HepG2 (cell line): ENCODE measurements around the gene SAPCD1. TPM values are rescaled to one million over a fixed set of nuclear protein-coding genes. Genes with fewer than 3 reads are reported as not detected.

ENCODE experiments used
- ATAC-seq: fragments of 200-7000 bp; cut with Tn5 transposase; 3 replicates; pipeline ENCODE4 v1.9.1; 2020; ENCODE audit warnings: mild to moderate bottlenecking, moderate library complexity
- BruUV-seq: library from RNA; stranded (reverse); fragments of 400-500 nt; replicated peaks from 2 replicates; lab custom pipeline; 2021; lab: Mats Ljungman, UMichigan
- CTCF ChIA-PET: fragments of 300-600 bp; formaldehyde crosslinking; extraction: SDS; loops from one replicate; lab custom pipeline; 2021; ENCODE audit warnings: low total read pairs, inconsistent platforms, low intra/inter-chr PET ratio; lab: Yijun Ruan, JAX
- POLR2A ChIA-PET: fragments of 350-600 bp; sonication (Branson Sonifier 250); formaldehyde crosslinking; loops from one replicate; lab custom pipeline; 2020; ENCODE audit warnings: antibody characterized with exemption, inconsistent platforms; lab: Yijun Ruan, JAX
- DNase-seq: peaks from one replicate; pipeline ENCODE4 v3.0.0-alpha.2; 2015; ENCODE audit warnings: low spot score
- FAIRE-seq: peaks from 3 replicates; lab custom pipeline; 2011; peaks lifted over from hg19 to GRCh38; lab: Jason Lieb, UNC
- H2AFZ ChIP-seq: one replicate; pipeline ENCODE4 v1.6.1; 2011; ENCODE audit warnings: low read length, inconsistent platforms
- H3K27ac ChIP-seq: fragments of 300-600 bp; 3 replicates; pipeline ENCODE4 v1.8.0; 2011; ENCODE audit warnings: mixed run types, mild to moderate bottlenecking, mixed read lengths, low read length, inconsistent platforms; ENCODE audit not compliant: insufficient read depth; ENCODE audit errors: extremely low read length
- H3K27me3 ChIP-seq, 2 experiments: fragments of 200-600 bp in 1 of 2; 2 replicates in 1 of 2; 3 replicates in 1 of 2; pipeline versions ENCODE4 v1.6.0 to v1.8.0; 2011; ENCODE audit warnings: low read length in 2 of 2, mild to moderate bottlenecking in 2 of 2, moderate library complexity in 2 of 2, inconsistent platforms in 1 of 2; ENCODE audit not compliant: insufficient read depth in 2 of 2, control insufficient read depth in 1 of 2
- H3K36me3 ChIP-seq, 2 experiments: fragments of 200-600 bp in 1 of 2; replicated peaks in 1 of 2; 2 replicates in 1 of 2; 3 replicates in 1 of 2; pipeline versions ENCODE4 v1.5.1 to v1.8.0; 2011; ENCODE audit warnings: low read length in 2 of 2, inconsistent platforms in 1 of 2; ENCODE audit not compliant: insufficient read depth in 2 of 2, control insufficient read depth in 1 of 2
- H3K4me1 ChIP-seq: 2 replicates; pipeline ENCODE4 v1.5.1; 2012; ENCODE audit warnings: low read length, inconsistent platforms; ENCODE audit not compliant: insufficient read depth
- H3K4me2 ChIP-seq: 2 replicates; pipeline ENCODE4 v1.6.0; 2011; ENCODE audit warnings: low read depth, low read length, inconsistent platforms
- H3K4me3 ChIP-seq, 3 experiments: fragments of 200-600 bp in 1 of 3; sonication (generic), shearing (Covaris generic) in 1 of 3; replicated peaks in 1 of 3; 2 replicates each; pipeline ENCODE4 v1.5.1; 2011 to 2016; ENCODE audit warnings: low read length in 3 of 3, inconsistent platforms in 2 of 3, low read depth in 2 of 3, mild to moderate bottlenecking in 2 of 3, control low read depth in 1 of 3, mixed read lengths in 1 of 3; ENCODE audit not compliant: insufficient read depth in 1 of 3
- H3K79me2 ChIP-seq: one replicate; pipeline ENCODE4 v1.6.1; 2011; ENCODE audit warnings: low read length, inconsistent platforms; ENCODE audit not compliant: insufficient read depth
- H3K9ac ChIP-seq: 2 replicates; pipeline ENCODE4 v1.6.0; 2011; ENCODE audit warnings: mild to moderate bottlenecking, low read depth, low read length, inconsistent platforms; ENCODE audit not compliant: insufficient read depth
- H3K9me3 ChIP-seq: 2 replicates; pipeline ENCODE4 v1.5.1; 2012; ENCODE audit warnings: mild to moderate bottlenecking, low read length
- H4K20me1 ChIP-seq: 2 replicates; pipeline ENCODE4 v1.6.0; 2011; ENCODE audit warnings: inconsistent platforms, mild to moderate bottlenecking, low read length, moderate library complexity; ENCODE audit not compliant: insufficient read depth
- ASH2L ChIP-seq: fragments of 300-600, 200-600 bp; sonication (generic); IDR thresholded peaks from 2 replicates; pipeline ENCODE4 v1.7.0; 2017; ENCODE audit warnings: low read depth, mild to moderate bottlenecking, moderate library complexity, mixed read lengths, low read length; ENCODE audit not compliant: insufficient read length
- KDM2A ChIP-seq: sonication (generic); formaldehyde crosslinking; IDR thresholded peaks from 2 replicates; pipeline ENCODE4 v1.4.0; 2020; ENCODE audit warnings: low read depth, missing genetic modification reagents, borderline replicate concordance
- NFATC3 ChIP-seq: sonication (generic); formaldehyde crosslinking; IDR thresholded peaks from 2 replicates; pipeline ENCODE4 v1.5.1; 2020; ENCODE audit warnings: mild to moderate bottlenecking, missing genetic modification reagents
- SALL2 ChIP-seq: sonication (generic); formaldehyde crosslinking; IDR thresholded peaks from 2 replicates; pipeline ENCODE4 v1.8.1; 2023; ENCODE audit warnings: mild to moderate bottlenecking, missing genetic modification reagents, inconsistent platforms
- SPEN ChIP-seq: sonication (generic); formaldehyde crosslinking; IDR thresholded peaks from 2 replicates; pipeline ENCODE4 v1.5.1; 2020; ENCODE audit warnings: low read depth, mild to moderate bottlenecking, missing genetic modification reagents
- ZBTB4 ChIP-seq: sonication (generic); formaldehyde crosslinking; IDR thresholded peaks from 2 replicates; pipeline ENCODE4 v1.4.0; 2020; ENCODE audit warnings: missing genetic modification reagents, mild to moderate bottlenecking, borderline replicate concordance
- ZFP37 ChIP-seq: sonication (generic); formaldehyde crosslinking; IDR thresholded peaks from 2 replicates; pipeline ENCODE4 v1.4.0; 2020; ENCODE audit warnings: missing genetic modification reagents, borderline replicate concordance
- ZHX1 ChIP-seq: sonication (generic); formaldehyde crosslinking; IDR thresholded peaks from 2 replicates; pipeline ENCODE4 v1.8.1; 2022; ENCODE audit warnings: low read depth, mild to moderate bottlenecking, missing genetic modification reagents
- ZNF280B ChIP-seq: sonication (generic); formaldehyde crosslinking; IDR thresholded peaks from 2 replicates; pipeline ENCODE4 v1.5.0; 2020; ENCODE audit warnings: missing genetic modification reagents, mild to moderate bottlenecking, borderline replicate concordance
- ZNF563 ChIP-seq: sonication (generic); formaldehyde crosslinking; IDR thresholded peaks from 2 replicates; pipeline ENCODE4 v1.8.0; 2022; ENCODE audit warnings: mild to moderate bottlenecking, moderate library complexity, missing genetic modification reagents
- ZNF816 ChIP-seq: sonication (generic); formaldehyde crosslinking; IDR thresholded peaks from 2 replicates; pipeline ENCODE4 v1.8.0; 2022; ENCODE audit warnings: missing genetic modification reagents, mild to moderate bottlenecking, borderline replicate concordance
- ZSCAN5A ChIP-seq: sonication (generic); formaldehyde crosslinking; IDR thresholded peaks from 2 replicates; pipeline ENCODE4 v1.8.0; 2022; ENCODE audit warnings: mild to moderate bottlenecking, missing genetic modification reagents, borderline replicate concordance
- WGBS: methylation state at CpG from one replicate; pipeline ENCODE4 v1.1.6; 2017; ENCODE audit warnings: low lambda C conversion rate; 5-methylcytosine and 5-hydroxymethylcytosine counted together
- in situ Hi-C: cut with HindIII; loops from 2 replicates; pipeline ENCODE4 v1.10.0; 2017; ENCODE audit warnings: low pct_unique_long_range_greater_than_20kb; ENCODE audit not compliant: extremely low pct_ligation_motif_present
- intact Hi-C: fragments of 100-400 bp; cut with micrococcal nuclease; formaldehyde crosslinking; loops from one replicate; pipeline ENCODE4 v1.10.0; 2022; ENCODE audit not compliant: unreplicated experiment
- polyA plus RNA-seq, 8 experiments: library from polyadenylated mRNA; depleted of rRNA in 3 of 8; stranded (reverse) in 7 of 8; unstranded in 1 of 8; fragments of >200 nt; fragmentation: Illumina TruSeq in 4 of 8; extraction: Trizol in 4 of 8; gene quantifications; 2 replicates each; pipeline versions ENCODE4 v1.2.1 to v1.2.3, GENCODE V29; 2011 to 2016; ENCODE audit warnings: low read depth in 4 of 8, missing spikeins in 1 of 8, mixed read lengths in 1 of 8; ENCODE audit not compliant: insufficient read depth in 1 of 8
- total RNA-seq, 5 experiments: library from RNA; depleted of rRNA; stranded (reverse); fragments of >200 nt; fragmentation: Illumina TruSeq; extraction: Trizol; gene quantifications; 2 replicates each; pipeline ENCODE4 v1.2.3, GENCODE V29; 2016; ENCODE audit warnings: low read depth in 1 of 5

The SAPCD1 gene
- total and polyA plus RNA-seq, 2 of the 13 experiments (the other 11 are each of a cell fraction or from before 2014, with no cell fraction given) = 2.5 to 3.9 TPM

- Histone ChIP-seq H3K9ac (peak overlapping the region; percentile 65), H3K4me1 (peaks cover 57% of the 10 kb centered on the region), H3K4me3 (peak overlapping the region; percentile 60 to 79 (median 72)), H3K27me3 (no peaks in the 10 kb centered on the region; a peak in 1 of 5 replicates), H3K9me3 (no peaks in the 10 kb centered on the region), H2AFZ (no peak overlapping the region), H3K79me2 (peaks cover 21% of the 10 kb centered on the region), H3K36me3 (peaks cover 24 to 42% of the 10 kb centered on the region in 2 experiments), H3K27ac (peak overlapping the region; percentile 72), H4K20me1 (peaks cover 33% of the 10 kb centered on the region; the same call in 1 of the 2 replicates), H3K4me2 (peak overlapping the region; percentile 86)
- ChIA-PET POLR2A (interaction anchor here (0.6 to 11.3 kb wide), 31 partner anchors 9 to 222 kb away, joined by 3 to 279 read pairs (median 5); partner anchors contain the start of genes ABHD16A, BAG6, C6orf47 and CLIC1), CTCF (interaction anchor here (0.8 to 4.2 kb wide), 5 partner anchors 9 to 100 kb away, joined by 4 to 74 read pairs (median 4); partner anchors contain the start of gene MSH5)
- in situ Hi-C loops = loop anchor here (5.0 kb wide), 1 partner anchor 37 kb away; no protein-coding TSS in a partner anchor
- no TSS peak for BruUV-seq
- WGBS = 72% methylated on average over 22 of the region's 46 CpGs
- intact Hi-C loops = loop anchor here (1.0 kb wide), 2 partner anchors 7 to 39 kb away; no protein-coding TSS in a partner anchor
- FAIRE-seq = no peak
- peak; percentile 36 for DNase-seq
- ATAC-seq = peak; percentile 20
- TF ChIP-seq ASH2L (peak; percentile 63), ZBTB4 (CRISPR knock-in tag) (peak; percentile 93; the same call in 1 of the 2 replicates), ZNF816 (CRISPR knock-in tag) (peak; percentile 92), ZNF280B (CRISPR knock-in tag) (peak; percentile 24; the same call in 1 of the 2 replicates), ZFP37 (CRISPR knock-in tag) (peak; percentile 88), ZHX1 (peak; percentile 64; the same call in 1 of the 2 replicates), ZSCAN5A (peak; percentile 79; the same call in 1 of the 2 replicates), ZNF563 (peak; percentile 83), NFATC3 (CRISPR knock-in tag) (0 out of 2 replicates have a peak, but pooled peaks have one; percentile 4), SALL2 (CRISPR knock-in tag) (peak; percentile 85; the same call in 1 of the 2 replicates), SPEN (CRISPR knock-in tag) (no peak), KDM2A (CRISPR knock-in tag) (peak; percentile 95)
Measured at GRCh38 chr6:31729979-31730630, 32.4 kb upstream of the SAPCD1 start.
